Vagina (tissue), 2 donors: ENCODE results near the gene SWAP70. TPM values are rescaled to one million over a fixed set of nuclear protein-coding genes. Genes with fewer than 3 reads are reported as not detected.
A peak's percentile ranks its signal among the peaks of the same experiment; 100 is the strongest.

Experiments
- DNase-seq, 2 donors: peaks; one replicate each; pipeline ENCODE4 v3.0.0-alpha.2; 2017; ENCODE audit errors: extremely low spot score in 2 of 2
- H3K27ac ChIP-seq: fragments of 200-600 bp; sonication (generic); one replicate; pipeline ENCODE4 v1.5.1; 2019
- H3K27me3 ChIP-seq: fragments of 200-600 bp; sonication (generic); one replicate; pipeline ENCODE4 v1.5.1; 2019
- H3K36me3 ChIP-seq, 2 donors: fragments of 200-600 bp; sonication (generic); one replicate each; pipeline ENCODE4 v1.5.1; 2017 to 2019
- H3K4me1 ChIP-seq: fragments of 200-600 bp; sonication (generic); one replicate; pipeline ENCODE4 v1.5.1; 2019
- H3K4me3 ChIP-seq, 2 donors: fragments of 200-600 bp; sonication (generic); 1 replicate in 1 of 2; 2 replicates in 1 of 2; pipeline ENCODE4 v1.5.1; 2016 to 2019
- H3K9me3 ChIP-seq: fragments of 200-600 bp; sonication (generic); one replicate; pipeline ENCODE4 v1.5.1; 2019
- POLR2A ChIP-seq, 2 donors: fragments of 450-650 bp; IDR thresholded peaks; one replicate each; pipeline ENCODE4 v1.6.1; 2017; ENCODE audit warnings: antibody characterized with exemption in 2 of 2, mild to moderate bottlenecking in 2 of 2, moderate library complexity in 2 of 2
- POLR2AphosphoS5 ChIP-seq, 2 donors: sonication (generic); formaldehyde crosslinking; IDR thresholded peaks; one replicate each; pipeline ENCODE4 v1.9.0; 2017; ENCODE audit warnings: antibody characterized with exemption in 2 of 2, mild to moderate bottlenecking in 2 of 2, low read depth in 1 of 2; ENCODE audit not compliant: insufficient read depth in 1 of 2
- intact Hi-C: fragments of 100-400 bp; cut with DNase I; formaldehyde crosslinking; loops from one replicate; pipeline ENCODE4 v1.15.1; 2023
- total RNA-seq: library from RNA; depleted of rRNA; stranded (reverse); fragments of >200 nt; gene quantifications from one replicate; pipeline ENCODE4 v1.2.3, GENCODE V29; 2016
- TF ChIP-seq, protein P1 (sequence below), 3 experiments: fragments of 450-650 bp in 2 of 3; fragments of 200-600 bp in 1 of 3; sonication (generic) in 1 of 3; IDR thresholded peaks; one replicate each; pipeline ENCODE4 v1.5.1; 2017 to 2019; ENCODE audit warnings: antibody characterized with exemption in 3 of 3, mild to moderate bottlenecking in 2 of 3, moderate library complexity in 2 of 3

The SWAP70 gene
- total RNA-seq, 1 donor from 2014 or later = 32.2 TPM

DNA sequence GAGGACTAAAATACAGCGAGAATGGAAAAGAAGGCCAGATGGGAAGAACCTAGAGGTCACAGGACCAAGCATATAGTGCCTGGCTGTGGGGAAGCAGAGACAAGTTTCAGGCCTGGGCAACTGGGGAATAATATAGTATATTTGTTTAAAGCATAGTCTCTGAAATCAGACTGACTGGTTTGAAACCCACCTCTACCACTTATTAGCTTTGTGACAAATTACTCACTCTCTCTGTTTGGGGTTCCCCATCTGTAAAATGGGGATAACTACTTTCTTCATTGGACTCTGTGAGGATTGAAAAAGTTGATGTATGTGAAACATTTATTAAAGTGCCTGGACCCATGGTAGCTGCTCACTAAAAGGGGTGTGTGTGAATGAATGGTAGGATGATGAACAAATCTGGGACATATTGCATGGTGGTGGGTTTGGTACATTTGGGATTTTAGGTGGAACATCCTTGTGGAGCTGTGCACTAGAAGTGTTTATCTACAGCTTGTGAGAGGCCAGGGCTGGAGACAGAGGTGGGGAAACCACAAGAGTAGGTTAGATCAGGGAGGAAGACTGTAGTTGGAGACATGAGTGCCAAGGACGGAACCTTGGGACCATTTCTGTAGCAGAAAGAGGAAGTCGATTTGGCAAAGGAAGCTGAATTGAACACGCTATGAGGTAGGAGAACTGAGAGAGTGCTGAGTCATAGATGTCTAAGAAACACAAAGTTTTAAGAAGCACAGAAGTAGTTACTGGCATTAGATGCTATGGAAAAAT lies 52.6 kb downstream of the SWAP70 start:
- Histone ChIP-seq H3K27me3 (no peaks in the 10 kb centered on the region), H3K27ac (no peak overlapping the region), H3K36me3 (peaks cover 0 to 4% of the 10 kb centered on the region in 2 donors), H3K9me3 (no peaks in the 10 kb centered on the region), H3K4me3 (no peak overlapping the region), H3K4me1 (peaks cover 31% of the 10 kb centered on the region)
- DNase-seq = no peak
- intact Hi-C loops = no loop called here
- TF ChIP-seq POLR2A (IDR thresholded peaks at IDR 0.05) (no peak), POLR2AphosphoS5 (IDR thresholded peaks at IDR 0.05; ENCODE audit: insufficient read depth in 1 of 2, low read depth in 1 of 2) (peak in 1 of 2 donors; percentile 75)
- TF ChIP-seq, protein P1, sequence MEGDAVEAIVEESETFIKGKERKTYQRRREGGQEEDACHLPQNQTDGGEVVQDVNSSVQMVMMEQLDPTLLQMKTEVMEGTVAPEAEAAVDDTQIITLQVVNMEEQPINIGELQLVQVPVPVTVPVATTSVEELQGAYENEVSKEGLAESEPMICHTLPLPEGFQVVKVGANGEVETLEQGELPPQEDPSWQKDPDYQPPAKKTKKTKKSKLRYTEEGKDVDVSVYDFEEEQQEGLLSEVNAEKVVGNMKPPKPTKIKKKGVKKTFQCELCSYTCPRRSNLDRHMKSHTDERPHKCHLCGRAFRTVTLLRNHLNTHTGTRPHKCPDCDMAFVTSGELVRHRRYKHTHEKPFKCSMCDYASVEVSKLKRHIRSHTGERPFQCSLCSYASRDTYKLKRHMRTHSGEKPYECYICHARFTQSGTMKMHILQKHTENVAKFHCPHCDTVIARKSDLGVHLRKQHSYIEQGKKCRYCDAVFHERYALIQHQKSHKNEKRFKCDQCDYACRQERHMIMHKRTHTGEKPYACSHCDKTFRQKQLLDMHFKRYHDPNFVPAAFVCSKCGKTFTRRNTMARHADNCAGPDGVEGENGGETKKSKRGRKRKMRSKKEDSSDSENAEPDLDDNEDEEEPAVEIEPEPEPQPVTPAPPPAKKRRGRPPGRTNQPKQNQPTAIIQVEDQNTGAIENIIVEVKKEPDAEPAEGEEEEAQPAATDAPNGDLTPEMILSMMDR (IDR thresholded peaks at IDR 0.05) = no peak

DNA sequence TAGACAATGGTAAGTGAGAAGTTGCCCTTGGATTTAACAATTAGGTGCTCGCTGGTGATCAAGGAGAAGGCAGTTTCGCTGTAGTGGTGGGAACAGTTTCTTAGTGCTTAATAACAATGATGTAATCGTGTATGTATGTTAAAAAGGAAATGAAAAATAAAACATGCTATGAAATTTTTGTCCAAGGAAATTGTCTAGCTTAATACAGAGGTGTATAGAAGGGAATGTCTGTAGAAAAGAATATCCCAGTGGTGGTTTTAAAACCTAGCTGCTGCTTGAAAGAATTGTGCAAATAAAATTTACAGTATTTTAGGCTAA lies 53.1 kb downstream of the SWAP70 start:
- DNase-seq = no peak
- H3K4me3 ChIP-seq = no peak overlapping the region
- intact Hi-C loops = no loop called here
- TF ChIP-seq, protein P1 (IDR thresholded peaks at IDR 0.05) = no peak
- TF ChIP-seq POLR2AphosphoS5 (IDR thresholded peaks at IDR 0.05; ENCODE audit: insufficient read depth in 1 of 2, low read depth in 1 of 2) = no peak
- no peak for TF ChIP-seq POLR2A (IDR thresholded peaks at IDR 0.05)
- H3K4me1 ChIP-seq = peaks cover 31% of the 10 kb centered on the region
- H3K36me3 ChIP-seq = peaks cover 0 to 4% of the 10 kb centered on the region in 2 donors
- H3K27ac ChIP-seq = peak overlapping the region; percentile 60
- H3K9me3 ChIP-seq = no peaks in the 10 kb centered on the region
- H3K27me3 ChIP-seq = no peaks in the 10 kb centered on the region

DNA sequence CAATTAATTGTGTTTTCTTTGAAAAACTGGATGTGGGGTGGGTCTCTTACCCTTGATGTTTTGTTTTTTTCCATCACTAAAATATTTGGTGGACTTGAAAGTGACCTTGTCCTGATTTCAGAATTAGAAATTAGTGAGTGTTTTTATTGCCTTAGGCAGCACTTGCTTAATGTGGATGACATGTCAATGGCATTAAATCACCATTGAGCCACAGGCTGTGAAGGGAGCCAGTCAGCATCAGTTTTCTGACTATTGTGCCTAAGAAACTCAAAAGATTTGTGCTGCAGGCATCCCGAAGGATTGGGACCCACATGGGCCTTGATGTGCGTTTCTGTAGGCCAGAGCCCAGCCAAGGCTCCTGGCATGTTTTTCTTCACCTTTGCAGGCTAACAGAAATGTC lies 53.8 kb downstream of the SWAP70 start:
- no peak overlapping the region for H3K4me3 ChIP-seq
- H3K4me1 ChIP-seq = peaks cover 31% of the 10 kb centered on the region
- intact Hi-C loops = no loop called here
- TF ChIP-seq POLR2A (IDR thresholded peaks at IDR 0.05) = no peak
- TF ChIP-seq, protein P1 (IDR thresholded peaks at IDR 0.05) = no peak
- no peak for TF ChIP-seq POLR2AphosphoS5 (IDR thresholded peaks at IDR 0.05; ENCODE audit: insufficient read depth in 1 of 2, low read depth in 1 of 2)
- H3K27me3 ChIP-seq = no peaks in the 10 kb centered on the region
- H3K27ac ChIP-seq = peak overlapping the region; percentile 60
- no peak for DNase-seq
- H3K9me3 ChIP-seq = no peaks in the 10 kb centered on the region
- H3K36me3 ChIP-seq = peaks cover 0 to 4% of the 10 kb centered on the region in 2 donors

DNA sequence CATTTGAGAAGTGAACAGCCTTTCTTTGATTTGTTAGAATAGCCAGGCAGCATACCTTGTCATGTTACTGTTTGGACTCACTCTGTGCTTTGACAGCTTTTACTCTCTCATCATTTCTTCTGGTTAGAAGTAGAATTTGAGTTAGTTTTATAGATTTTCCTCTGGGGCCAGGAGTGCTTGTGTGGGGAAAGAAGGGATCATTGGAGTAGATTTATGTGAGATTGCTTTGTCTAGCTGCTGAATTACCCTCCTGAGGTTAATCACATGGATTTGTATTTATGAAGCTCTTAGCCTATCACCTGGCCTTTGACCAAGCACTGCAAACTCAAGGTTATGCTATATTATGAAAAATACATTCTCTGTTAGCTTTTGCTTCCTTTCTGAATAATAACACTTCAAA lies 54.3 kb downstream of the SWAP70 start:
- peaks cover 0 to 4% of the 10 kb centered on the region in 2 donors for H3K36me3 ChIP-seq
- no peak overlapping the region for H3K4me3 ChIP-seq
- no peaks in the 10 kb centered on the region for H3K9me3 ChIP-seq
- TF ChIP-seq, protein P1 (IDR thresholded peaks at IDR 0.05) = no peak
- TF ChIP-seq POLR2AphosphoS5 (IDR thresholded peaks at IDR 0.05; ENCODE audit: insufficient read depth in 1 of 2, low read depth in 1 of 2) = no peak
- TF ChIP-seq POLR2A (IDR thresholded peaks at IDR 0.05) = no peak
- intact Hi-C loops = no loop called here
- no peak overlapping the region for H3K27ac ChIP-seq
- H3K4me1 ChIP-seq = peaks cover 31% of the 10 kb centered on the region
- H3K27me3 ChIP-seq = no peaks in the 10 kb centered on the region
- no peak for DNase-seq

DNA sequence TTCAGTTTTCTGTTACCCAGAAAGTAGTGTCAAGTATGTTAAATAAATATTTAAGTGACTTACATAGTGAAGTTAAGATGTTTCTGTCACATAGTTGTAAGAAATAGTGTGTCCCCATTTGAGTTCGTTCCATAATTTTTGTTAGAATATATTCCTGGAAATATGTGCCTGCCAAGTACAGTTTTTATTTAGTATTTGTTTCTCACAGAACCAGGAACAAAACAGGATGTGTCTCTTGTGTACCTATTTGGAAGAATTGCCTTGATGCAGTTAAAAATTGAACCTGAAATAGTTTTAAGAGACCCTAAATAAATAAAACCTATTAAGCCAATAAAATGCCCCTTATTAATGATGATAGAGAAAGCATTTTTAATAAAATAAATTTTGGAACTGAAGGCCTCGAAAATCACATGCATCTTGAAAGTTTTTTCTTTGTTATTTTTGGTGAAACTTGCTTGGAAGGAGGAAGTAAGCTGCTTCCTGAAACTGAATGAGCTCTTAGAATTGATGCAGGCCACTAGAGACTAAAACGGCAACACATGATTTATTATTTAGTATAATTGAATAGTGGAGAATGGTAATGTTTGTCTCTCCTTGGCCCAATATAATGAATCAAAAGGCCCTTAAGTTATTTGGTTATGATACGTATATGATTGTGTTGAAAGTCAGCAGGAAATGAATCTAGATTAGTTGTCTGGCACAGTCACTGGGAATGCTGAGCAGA lies 55.9 kb downstream of the SWAP70 start:
- Histone ChIP-seq H3K27me3 (no peaks in the 10 kb centered on the region), H3K4me1 (peaks cover 31% of the 10 kb centered on the region), H3K27ac (peak overlapping the region; percentile 2), H3K36me3 (peaks cover 0 to 4% of the 10 kb centered on the region in 2 donors), H3K9me3 (no peaks in the 10 kb centered on the region), H3K4me3 (no peak overlapping the region)
- intact Hi-C loops = no loop called here
- no peak for DNase-seq
- TF ChIP-seq POLR2A (IDR thresholded peaks at IDR 0.05) = no peak
- TF ChIP-seq POLR2AphosphoS5 (IDR thresholded peaks at IDR 0.05; ENCODE audit: insufficient read depth in 1 of 2, low read depth in 1 of 2) = peak in 1 of 2 donors; percentile 81
- TF ChIP-seq, protein P1 (IDR thresholded peaks at IDR 0.05) = no peak
